ENCODE measurements around the gene PHACTR1. TPM values are rescaled to one million over a fixed set of nuclear protein-coding genes. Genes with fewer than 3 reads are reported as not detected.
A peak's percentile ranks its signal among the peaks of the same experiment; 100 is the strongest.

Gene PHACTR1
- total RNA-seq, 6 experiments from 2014 or later = 0.20 to 3.5 (median 0.93) TPM

GRCh38 chr6:13278164-13278563 is 561.6 kb downstream of the PHACTR1 start:
- DNase-seq (no peak), ATAC-seq (peak in 3 of 4 donors; percentile 36 to 54 (median 40))
- intact Hi-C loops (cut with DNase I) = no loop called here
- H3K4me3 ChIP-seq = no peak overlapping the region
- H3K27me3 ChIP-seq = no peaks in the 10 kb centered on the region
- H3K4me1 ChIP-seq = no peaks in the 10 kb centered on the region
- no peaks in the 10 kb centered on the region for H3K36me3 ChIP-seq
- 72% methylated on average over 3 of the region's 3 CpGs for WGBS (ENCODE audit: insufficient coverage, low coverage, low lambda C conversion rate, missing lambda C conversion rate)
- TF ChIP-seq POLR2A (IDR thresholded peaks at IDR 0.05) = no peak
- peak in 1 of 4 donors; percentile 19 for TF ChIP-seq CTCF (IDR thresholded peaks at IDR 0.05)
- no peak overlapping the region for H3K27ac ChIP-seq
- no peaks in the 10 kb centered on the region for H3K9me3 ChIP-seq

- 68% methylated on average over 4 of the region's 4 CpGs for WGBS (ENCODE audit: insufficient coverage, low coverage, low lambda C conversion rate, missing lambda C conversion rate)
- no peak overlapping the region for H3K4me3 ChIP-seq
- no peaks in the 10 kb centered on the region for H3K4me1 ChIP-seq
- DNase-seq = no peak
- no peak for ATAC-seq
- no peaks in the 10 kb centered on the region for H3K27me3 ChIP-seq
- no peak overlapping the region for H3K27ac ChIP-seq
- intact Hi-C loops (cut with DNase I) = no loop called here
- H3K9me3 ChIP-seq = no peaks in the 10 kb centered on the region
- no peak for TF ChIP-seq CTCF (IDR thresholded peaks at IDR 0.05)
- TF ChIP-seq POLR2A (IDR thresholded peaks at IDR 0.05) = no peak
- no peaks in the 10 kb centered on the region for H3K36me3 ChIP-seq
Measured at GRCh38 chr6:13278991-13279390, 562.4 kb downstream of the PHACTR1 start.

GRCh38 chr6:13280254-13280653 is 563.7 kb downstream of the PHACTR1 start:
- ATAC-seq (no peak), DNase-seq (no peak)
- TF ChIP-seq CTCF (IDR thresholded peaks at IDR 0.05) = no peak
- TF ChIP-seq POLR2A (IDR thresholded peaks at IDR 0.05) = no peak
- Histone ChIP-seq H3K4me3 (no peak overlapping the region), H3K9me3 (no peaks in the 10 kb centered on the region), H3K27ac (no peak overlapping the region), H3K27me3 (no peaks in the 10 kb centered on the region), H3K36me3 (no peaks in the 10 kb centered on the region), H3K4me1 (no peaks in the 10 kb centered on the region)
- WGBS (ENCODE audit: insufficient coverage, low coverage, low lambda C conversion rate, missing lambda C conversion rate) = 72% methylated on average over 3 of the region's 4 CpGs
- intact Hi-C loops (cut with DNase I) = no loop called here

GRCh38 chr6:13281686-13282085 is 565.1 kb downstream of the PHACTR1 start:
- Histone ChIP-seq H3K36me3 (no peaks in the 10 kb centered on the region), H3K9me3 (no peaks in the 10 kb centered on the region), H3K4me1 (no peaks in the 10 kb centered on the region), H3K4me3 (no peak overlapping the region), H3K27me3 (no peaks in the 10 kb centered on the region), H3K27ac (no peak overlapping the region)
- DNase-seq (no peak), ATAC-seq (no peak)
- TF ChIP-seq CTCF (IDR thresholded peaks at IDR 0.05) = no peak
- TF ChIP-seq POLR2A (IDR thresholded peaks at IDR 0.05) = no peak
- WGBS (ENCODE audit: insufficient coverage, low coverage, low lambda C conversion rate, missing lambda C conversion rate) = 100% methylated on average over 2 of the region's 9 CpGs
- intact Hi-C loops (cut with DNase I) = no loop called here
